Uterus (tissue), 2 donors: ENCODE data around the gene OR6C68.

ENCODE experiments used
- POLR2A ChIP-seq, 2 donors: fragments of 450-650 bp; IDR thresholded peaks; one replicate each; pipeline ENCODE4 v1.6.1; 2016; ENCODE audit warnings: antibody characterized with exemption in 2 of 2, mild to moderate bottlenecking in 1 of 2, moderate library complexity in 1 of 2
- TF ChIP-seq, protein P1 (sequence below), 4 experiments: fragments of 200-600 bp in 2 of 4; fragments of 450-650 bp in 2 of 4; sonication (generic) in 2 of 4; IDR thresholded peaks; one replicate each; pipeline ENCODE4 v1.5.1; 2016 to 2019; ENCODE audit warnings: antibody characterized with exemption in 4 of 4, mild to moderate bottlenecking in 2 of 4, moderate library complexity in 1 of 4

GRCh38 chr12:55472264-55472663 lies 19.9 kb upstream of the OR6C68 start:
- TF ChIP-seq, protein P1, sequence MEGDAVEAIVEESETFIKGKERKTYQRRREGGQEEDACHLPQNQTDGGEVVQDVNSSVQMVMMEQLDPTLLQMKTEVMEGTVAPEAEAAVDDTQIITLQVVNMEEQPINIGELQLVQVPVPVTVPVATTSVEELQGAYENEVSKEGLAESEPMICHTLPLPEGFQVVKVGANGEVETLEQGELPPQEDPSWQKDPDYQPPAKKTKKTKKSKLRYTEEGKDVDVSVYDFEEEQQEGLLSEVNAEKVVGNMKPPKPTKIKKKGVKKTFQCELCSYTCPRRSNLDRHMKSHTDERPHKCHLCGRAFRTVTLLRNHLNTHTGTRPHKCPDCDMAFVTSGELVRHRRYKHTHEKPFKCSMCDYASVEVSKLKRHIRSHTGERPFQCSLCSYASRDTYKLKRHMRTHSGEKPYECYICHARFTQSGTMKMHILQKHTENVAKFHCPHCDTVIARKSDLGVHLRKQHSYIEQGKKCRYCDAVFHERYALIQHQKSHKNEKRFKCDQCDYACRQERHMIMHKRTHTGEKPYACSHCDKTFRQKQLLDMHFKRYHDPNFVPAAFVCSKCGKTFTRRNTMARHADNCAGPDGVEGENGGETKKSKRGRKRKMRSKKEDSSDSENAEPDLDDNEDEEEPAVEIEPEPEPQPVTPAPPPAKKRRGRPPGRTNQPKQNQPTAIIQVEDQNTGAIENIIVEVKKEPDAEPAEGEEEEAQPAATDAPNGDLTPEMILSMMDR (IDR thresholded peaks at IDR 0.05), result no peak
- no peak for TF ChIP-seq POLR2A (IDR thresholded peaks at IDR 0.05)
